Bone marrow (tissue), 2 donors: ENCODE data around the gene ACKR1.

Experiments used
- DNase-seq, 2 donors: peaks; one replicate each; lab custom pipeline; 2025; lab: John Stamatoyannopoulos, UW

The ACKR1 gene

GRCh38 chr1:159187647-159188374, 16.9 kb upstream of the ACKR1 start:
- DNase-seq: no peak

GRCh38 chr1:159188375-159188788, 16.3 kb upstream of the ACKR1 start:
- no peak for DNase-seq

DNA sequence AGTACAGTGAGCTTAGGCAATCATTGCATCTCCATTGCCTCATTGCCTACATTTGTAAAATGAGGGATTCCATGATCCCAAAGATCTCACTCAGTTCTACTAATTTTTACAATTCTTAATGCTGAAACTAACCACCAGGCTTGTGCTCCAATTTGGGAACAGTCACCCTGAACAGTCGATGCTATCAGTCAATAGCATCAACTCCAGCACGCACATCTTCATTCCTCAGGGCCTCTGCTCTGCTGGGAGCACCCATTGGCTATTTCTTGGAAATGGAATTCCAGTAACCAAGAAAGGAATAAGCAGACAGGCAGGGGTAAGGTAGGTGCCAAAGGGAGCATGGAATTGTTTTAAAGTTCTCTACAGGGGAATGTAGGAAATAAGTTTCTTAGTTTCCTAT, 14.2 kb upstream of the ACKR1 start:
- DNase-seq: no peak

DNA sequence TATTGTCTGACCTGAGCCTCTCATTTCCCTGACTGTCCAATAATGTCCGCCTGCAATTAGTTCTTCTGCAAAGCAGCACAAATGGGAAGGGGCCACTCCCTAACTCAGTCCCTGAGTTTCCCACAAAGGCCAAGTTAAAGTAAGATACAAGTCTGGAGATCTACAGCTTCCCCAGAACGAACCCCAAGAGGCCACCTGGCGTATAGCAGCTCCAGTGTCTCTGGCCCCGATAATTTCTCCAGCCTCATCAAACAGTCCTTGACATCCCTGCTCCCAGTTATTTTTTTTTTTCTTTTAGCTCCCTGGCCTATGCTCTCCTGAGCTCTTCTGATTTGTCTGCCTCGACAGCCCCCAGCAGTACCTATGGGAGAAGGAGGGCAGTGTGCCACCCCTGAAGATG, 8.1 kb upstream of the ACKR1 start:
- no peak for DNase-seq

DNA sequence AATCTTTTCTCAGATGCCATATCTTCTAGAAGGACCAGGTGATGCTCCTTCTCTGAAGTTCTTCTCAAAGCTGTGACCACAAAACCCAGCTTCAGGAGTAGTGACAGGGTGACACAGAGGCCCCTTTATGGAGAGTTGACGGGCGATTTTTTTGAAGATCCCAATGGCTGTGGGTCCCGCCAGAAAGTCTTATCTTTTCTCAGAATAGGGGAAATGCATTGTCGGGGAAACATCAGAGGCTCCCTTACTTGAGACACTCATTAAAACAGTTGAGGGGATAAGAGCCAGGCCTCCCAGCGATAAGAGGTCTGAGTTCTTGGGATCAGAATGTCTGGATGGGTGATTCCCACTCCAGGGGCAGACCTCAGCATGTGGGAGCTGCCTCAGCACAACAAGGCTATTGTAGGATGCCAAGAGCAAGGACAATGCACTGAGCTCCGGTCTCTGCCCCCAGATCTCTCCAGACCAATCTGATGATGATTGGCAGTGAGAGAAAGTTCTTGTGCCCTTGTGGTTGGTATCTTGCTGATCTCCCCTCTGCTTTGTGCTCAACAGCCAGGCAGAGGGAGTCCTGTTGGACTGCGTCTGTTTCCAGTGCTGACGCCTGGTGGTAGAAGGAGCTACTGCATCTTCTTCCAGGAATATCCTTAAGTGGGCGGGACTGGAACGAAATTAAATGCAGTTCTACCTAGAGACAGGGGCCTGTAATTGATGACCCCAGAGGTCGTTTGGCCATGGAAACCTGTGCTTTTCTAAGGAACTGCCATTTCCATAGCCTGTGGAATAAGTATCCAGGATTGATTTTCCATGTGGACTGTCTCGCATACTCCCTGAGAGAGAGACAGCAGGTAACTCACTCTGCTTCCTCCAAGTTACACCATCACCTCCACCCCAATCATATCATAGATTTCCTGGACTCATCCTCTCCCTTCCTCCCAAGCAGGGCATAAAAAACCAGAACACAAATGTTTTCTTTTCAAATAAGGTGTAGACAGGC, 6.8 kb upstream of the ACKR1 start:
- peak; percentile 12 to 22 for DNase-seq

- DNase-seq: no peak
Observed at GRCh38 chr1:159199901-159200300, 4.8 kb upstream of the ACKR1 start.

GRCh38 chr1:159200769-159201168, 3.9 kb upstream of the ACKR1 start:
- no peak for DNase-seq

GRCh38 chr1:159201642-159202041, 3.0 kb upstream of the ACKR1 start:
- DNase-seq: no peak

DNA sequence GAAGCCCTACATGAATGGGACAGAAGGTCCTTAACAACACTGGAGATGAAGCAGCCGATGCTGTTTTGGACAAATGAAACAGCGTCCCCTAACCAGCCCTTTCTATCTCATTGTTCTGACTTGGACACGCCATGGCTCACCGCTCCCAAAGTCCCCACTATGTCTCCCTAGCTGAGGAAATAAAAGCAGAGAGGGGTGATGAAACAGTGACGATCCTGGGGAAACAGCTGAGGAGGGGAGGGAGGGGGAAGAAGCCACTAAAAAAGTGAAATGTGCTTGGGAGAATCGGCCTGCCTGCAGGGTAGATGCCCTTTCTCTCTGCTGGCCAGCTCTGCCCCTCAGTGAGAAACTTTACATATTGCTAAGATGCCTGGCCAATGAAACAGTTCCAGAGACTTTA, 1.1 kb upstream of the ACKR1 start:
- DNase-seq: no peak

DNA sequence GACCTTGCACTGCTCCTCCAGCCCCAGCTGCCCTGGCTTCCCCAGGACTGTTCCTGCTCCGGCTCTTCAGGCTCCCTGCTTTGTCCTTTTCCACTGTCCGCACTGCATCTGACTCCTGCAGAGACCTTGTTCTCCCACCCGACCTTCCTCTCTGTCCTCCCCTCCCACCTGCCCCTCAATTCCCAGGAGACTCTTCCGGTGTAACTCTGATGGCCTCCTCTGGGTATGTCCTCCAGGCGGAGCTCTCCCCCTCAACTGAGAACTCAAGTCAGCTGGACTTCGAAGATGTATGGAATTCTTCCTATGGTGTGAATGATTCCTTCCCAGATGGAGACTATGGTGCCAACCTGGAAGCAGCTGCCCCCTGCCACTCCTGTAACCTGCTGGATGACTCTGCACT, 550 bp downstream of the ACKR1 start:
- no peak for DNase-seq

- DNase-seq: no peak
Observed at GRCh38 chr1:159206110-159206509, 1.4 kb downstream of the ACKR1 start.

DNA sequence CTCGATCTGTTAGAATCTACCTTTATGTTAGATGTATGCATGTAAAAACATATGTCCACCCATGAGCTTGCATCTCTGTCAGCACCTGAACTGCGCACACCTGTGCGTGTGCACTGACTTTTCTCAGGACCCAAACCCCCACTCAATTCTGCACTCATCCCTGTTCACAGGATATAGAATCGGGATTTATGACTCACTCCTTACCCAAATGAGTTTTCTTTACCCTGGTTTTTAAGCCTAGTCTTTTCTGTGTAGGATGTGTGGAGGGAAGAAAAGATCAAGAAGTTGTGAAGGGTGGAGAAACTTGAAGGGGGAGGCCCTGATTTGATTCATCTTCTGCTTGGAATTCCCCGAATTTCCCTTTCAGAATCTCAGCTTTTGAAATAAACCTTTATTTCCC, 2.4 kb downstream of the ACKR1 start:
- no peak for DNase-seq

GRCh38 chr1:159207774-159208173, 3.1 kb downstream of the ACKR1 start:
- no peak for DNase-seq

DNA sequence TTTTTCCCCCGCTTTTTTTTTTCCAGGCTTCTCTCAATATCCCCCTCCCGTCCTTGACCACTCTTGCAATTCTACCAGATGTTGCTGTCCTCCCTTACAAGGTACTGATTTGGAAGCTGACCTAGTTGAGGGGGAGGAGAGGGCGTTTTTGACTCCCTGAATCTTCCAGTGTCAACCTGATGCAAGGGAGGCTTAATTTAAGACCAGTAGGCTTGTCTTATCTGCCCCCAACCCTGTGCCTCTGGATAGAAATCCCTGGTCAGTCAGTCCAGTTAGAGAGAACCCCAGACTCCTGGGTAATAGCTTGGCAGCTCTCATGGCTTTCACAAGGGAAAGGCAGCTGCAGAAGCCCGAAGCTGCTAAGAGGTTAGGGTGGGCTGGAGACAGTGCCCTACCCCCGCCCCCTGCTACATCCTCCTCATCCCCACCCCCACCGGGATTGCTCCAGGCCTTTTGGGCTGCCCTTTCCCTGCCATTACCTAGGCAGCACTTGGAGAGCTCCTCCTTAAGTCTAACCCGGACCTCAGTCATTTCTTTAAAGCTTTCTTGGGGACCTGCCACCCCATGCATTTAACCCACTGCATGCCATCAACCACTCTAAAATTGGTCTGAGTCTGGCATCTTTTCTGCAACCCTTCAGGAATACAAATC, 3.6 kb downstream of the ACKR1 start:
- no peak for DNase-seq

DNA sequence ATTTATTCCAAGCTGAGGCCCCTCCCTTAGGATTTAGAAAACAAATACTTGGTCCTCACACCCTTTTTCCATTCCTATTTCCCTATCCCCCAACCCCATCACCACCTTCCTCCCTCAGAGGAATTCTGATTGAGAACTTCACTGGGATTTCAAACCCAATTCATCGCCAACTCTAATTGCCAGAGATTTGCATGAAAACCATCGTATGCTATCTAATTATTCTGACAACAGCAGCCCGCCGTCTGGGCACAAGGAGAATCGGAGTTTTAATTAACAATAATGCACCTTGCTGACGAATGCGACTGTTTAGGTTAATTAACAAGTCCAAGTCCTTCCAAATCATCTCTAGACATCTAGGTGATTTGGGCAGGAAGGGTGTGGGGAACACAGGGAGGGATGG, 4.4 kb downstream of the ACKR1 start:
- no peak for DNase-seq

DNA sequence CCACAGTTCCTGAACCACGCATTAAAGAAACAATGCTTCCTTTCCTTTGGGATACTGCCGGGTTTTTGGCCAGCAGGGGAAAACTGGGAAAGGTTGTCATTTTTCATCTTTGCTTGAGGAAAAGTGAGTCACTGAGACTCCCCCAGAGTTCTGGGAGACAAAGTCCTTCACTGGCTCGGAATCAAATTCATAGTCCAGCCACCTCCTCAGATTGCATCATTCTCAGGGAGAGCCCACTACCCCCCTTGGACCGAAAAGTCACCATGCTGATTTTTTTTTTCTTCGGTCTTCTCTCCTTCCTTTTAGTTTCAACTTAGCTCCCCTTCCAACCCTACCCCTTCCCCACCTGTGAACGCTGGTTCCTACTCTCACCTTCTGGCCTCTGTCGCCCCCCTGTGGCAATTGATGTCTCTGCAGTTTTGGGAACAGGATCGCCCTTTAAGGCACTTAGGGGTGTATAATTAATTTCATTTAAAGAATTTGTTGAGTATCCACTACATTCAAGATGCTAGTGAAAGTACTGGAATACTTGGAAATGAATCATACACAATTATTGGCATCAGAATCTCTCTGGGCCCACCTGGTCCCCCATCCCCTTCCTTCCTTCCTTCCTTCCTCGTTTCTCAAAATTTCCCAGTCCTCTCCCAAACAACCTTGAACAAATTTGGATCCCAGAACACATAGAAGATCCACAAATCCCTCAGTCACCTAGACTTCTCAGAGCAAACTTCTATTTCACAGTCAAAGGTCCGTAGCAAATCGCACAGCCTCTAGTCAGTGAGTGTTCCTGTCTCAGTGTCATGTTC, 6.9 kb downstream of the ACKR1 start:
- DNase-seq: no peak

DNA sequence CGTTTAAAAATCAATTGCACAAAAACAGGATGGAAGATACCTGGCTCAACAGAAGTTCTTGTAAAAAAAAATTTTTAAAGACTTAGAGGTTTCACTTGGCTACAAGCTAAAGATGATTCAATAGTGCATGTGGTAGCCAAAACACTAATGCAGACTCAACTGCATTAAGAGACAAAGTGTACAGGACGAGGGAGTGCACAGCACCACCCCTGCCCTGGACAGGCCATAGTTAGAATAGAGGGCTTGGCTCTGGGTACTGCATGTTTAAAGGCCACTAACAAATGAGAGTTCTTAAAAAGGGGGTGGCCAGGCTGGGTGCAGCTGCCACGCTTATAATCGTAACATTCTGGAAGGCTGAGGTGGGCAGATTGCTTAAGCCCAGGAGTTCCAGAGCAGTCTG, 7.9 kb downstream of the ACKR1 start:
- DNase-seq: no peak

- no peak for DNase-seq
Observed at GRCh38 chr1:159214149-159214760, 9.6 kb downstream of the ACKR1 start.

DNA sequence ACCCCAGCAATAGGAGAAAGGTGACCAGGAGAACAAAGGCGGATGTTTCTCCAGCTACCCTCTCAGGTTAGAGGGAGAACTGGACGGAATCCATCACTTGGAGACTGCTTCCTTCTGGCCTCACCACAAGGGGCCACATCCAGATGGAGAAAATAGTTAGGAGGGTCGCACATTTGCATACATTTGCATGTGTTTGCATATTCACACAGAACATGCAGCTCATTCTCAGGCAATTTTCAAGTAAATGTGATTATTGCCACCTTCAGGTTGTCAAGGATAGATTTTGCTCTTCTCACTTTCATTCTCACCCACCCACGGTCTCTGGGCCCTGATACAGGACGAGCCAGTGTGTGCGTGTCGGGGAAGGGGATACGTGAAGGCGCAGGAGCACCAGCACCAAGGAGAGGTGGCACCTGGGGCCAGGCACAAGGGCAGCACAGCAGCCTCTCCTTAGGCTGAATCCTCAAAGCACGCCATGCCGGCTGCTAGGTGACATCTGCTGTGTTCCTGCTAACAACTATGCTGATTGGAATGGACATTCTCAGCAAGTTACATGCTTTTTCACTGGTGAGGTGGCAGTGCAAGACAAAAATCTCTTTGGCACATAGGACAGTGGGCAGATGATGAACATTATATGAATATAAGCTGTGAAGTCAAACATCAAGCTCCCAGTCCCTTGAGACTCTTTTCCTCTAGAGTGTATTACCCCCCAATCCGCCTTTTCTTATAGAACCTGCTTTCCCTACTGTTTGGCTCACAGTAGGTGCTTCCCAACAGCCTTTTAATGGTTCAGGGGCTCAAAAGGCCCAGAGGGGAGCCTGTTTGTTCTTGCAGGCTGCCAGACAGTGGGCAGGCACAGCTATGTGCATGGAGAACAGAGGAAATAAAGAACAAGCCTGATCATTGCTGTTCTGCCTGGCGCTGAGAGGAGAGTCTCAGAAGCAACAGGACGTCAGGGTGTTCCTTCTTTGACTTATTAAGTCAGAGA, 14.3 kb downstream of the ACKR1 start:
- DNase-seq: no peak
